Colonic mucosa (tissue), 4 donors: ENCODE results near the gene TGFBR3L. TPM values are rescaled to one million over a fixed set of nuclear protein-coding genes. Genes with fewer than 3 reads are reported as not detected.

Source experiments
- DNase-seq: peaks from one replicate; pipeline ENCODE4 v3.0.0-alpha.2; 2020
- H3K27ac ChIP-seq: fragments of 200-600 bp; one replicate; pipeline ENCODE4 v1.8.0; 2021
- H3K27me3 ChIP-seq: fragments of 200-600 bp; one replicate; pipeline ENCODE4 v1.8.0; 2021
- H3K36me3 ChIP-seq: fragments of 200-600 bp; one replicate; pipeline ENCODE4 v1.8.0; 2021
- H3K4me1 ChIP-seq: fragments of 200-600 bp; one replicate; pipeline ENCODE4 v1.8.0; 2021; ENCODE audit warnings: mild to moderate bottlenecking
- H3K4me3 ChIP-seq: fragments of 200-600 bp; one replicate; pipeline ENCODE4 v1.8.0; 2021
- H3K9ac ChIP-seq, 2 donors: one replicate each; pipeline ENCODE4 v1.7.0; 2013; ENCODE audit warnings: control low read depth in 2 of 2, low read depth in 2 of 2, low read length in 2 of 2
- H3K9me3 ChIP-seq: fragments of 200-600 bp; one replicate; pipeline ENCODE4 v1.8.0; 2021
- intact Hi-C: fragments of 100-400 bp; cut with DNase I; formaldehyde crosslinking; loops from one replicate; pipeline ENCODE4 v1.14.1; 2022
- total RNA-seq, 2 donors: library from RNA; stranded (reverse); fragmentation: NEBNext Ultra II Directional in 1 of 2; extraction: Animal tissue kit (Norgen Biotek cat#: 25700) in 1 of 2; gene quantifications; one replicate each; pipeline ENCODE4 v1.2.1, GENCODE V29; 2021
- TF ChIP-seq, protein P1 (sequence below): fragments of 200-600 bp; IDR thresholded peaks from one replicate; pipeline ENCODE4 v1.8.0; 2022; ENCODE audit warnings: antibody characterized with exemption, mild to moderate bottlenecking
- donor health status: healthy.
- donor health status: DM: no; HTN: no; CAD: no.
- donor health status: DM: no; HTN: no; CAD: no.

Gene TGFBR3L
- total RNA-seq, 2 donors from 2014 or later: not detected

DNA sequence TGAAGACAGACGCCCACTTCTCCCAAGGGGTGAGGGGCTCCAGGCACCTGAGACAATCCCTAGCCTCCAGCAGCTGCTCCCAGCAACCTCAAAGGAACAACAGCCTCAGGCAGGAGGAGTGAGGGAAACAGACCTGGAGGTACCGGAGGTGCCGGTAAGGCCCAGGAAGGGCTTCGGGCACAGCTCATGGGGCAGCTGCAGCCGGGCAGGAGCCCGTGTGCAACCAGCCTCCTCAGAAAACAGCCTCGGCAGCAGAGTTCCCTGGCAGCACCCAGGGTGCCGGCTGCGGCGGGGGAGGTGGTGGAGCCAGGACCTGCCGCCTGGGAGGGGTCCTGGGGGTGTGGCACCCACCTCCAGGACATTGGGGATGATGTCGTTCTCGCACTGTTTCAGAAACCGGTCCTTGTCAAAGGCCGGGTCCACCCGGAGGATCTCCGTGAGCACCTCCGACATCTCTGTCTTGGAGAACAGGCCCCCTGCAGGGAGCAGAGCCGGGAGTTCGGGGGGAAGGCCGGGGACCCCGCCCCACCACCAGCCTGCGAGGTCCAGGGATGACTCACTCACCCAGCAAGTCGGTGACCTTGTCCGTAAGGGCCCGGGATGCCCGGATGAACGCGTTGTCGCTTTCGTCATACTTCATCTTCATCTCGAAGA is 17.8 kb downstream of the TGFBR3L start:
- intact Hi-C loops: no loop called here
- Histone ChIP-seq H3K9me3 (no peaks in the 10 kb centered on the region), H3K4me3 (no peak overlapping the region), H3K9ac (no peak overlapping the region), H3K4me1 (no peaks in the 10 kb centered on the region), H3K36me3 (peaks cover 32% of the 10 kb centered on the region), H3K27me3 (no peaks in the 10 kb centered on the region), H3K27ac (no peak overlapping the region)
- TF ChIP-seq, protein P1, sequence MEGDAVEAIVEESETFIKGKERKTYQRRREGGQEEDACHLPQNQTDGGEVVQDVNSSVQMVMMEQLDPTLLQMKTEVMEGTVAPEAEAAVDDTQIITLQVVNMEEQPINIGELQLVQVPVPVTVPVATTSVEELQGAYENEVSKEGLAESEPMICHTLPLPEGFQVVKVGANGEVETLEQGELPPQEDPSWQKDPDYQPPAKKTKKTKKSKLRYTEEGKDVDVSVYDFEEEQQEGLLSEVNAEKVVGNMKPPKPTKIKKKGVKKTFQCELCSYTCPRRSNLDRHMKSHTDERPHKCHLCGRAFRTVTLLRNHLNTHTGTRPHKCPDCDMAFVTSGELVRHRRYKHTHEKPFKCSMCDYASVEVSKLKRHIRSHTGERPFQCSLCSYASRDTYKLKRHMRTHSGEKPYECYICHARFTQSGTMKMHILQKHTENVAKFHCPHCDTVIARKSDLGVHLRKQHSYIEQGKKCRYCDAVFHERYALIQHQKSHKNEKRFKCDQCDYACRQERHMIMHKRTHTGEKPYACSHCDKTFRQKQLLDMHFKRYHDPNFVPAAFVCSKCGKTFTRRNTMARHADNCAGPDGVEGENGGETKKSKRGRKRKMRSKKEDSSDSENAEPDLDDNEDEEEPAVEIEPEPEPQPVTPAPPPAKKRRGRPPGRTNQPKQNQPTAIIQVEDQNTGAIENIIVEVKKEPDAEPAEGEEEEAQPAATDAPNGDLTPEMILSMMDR: no peak
- DNase-seq: no peak

DNA sequence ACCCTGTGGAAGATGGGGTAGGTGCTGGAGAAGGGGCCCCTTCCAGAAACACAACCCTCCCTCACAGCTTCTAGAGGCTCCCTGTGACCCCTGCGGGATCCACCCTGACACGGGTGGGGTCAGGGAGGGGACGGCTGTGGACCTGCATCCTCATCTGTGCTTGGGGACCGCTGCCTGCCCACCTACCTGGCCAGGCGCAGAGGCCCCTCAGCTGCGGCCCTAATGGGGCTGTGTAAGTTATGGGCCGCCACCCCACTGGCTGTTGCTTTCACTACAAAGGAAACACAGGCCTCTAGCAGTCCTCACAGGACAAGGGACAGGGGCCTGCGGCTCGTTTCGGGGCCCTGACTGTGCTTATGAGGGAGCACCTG is 18.3 kb downstream of the TGFBR3L start:
- peaks cover 32% of the 10 kb centered on the region for H3K36me3 ChIP-seq
- no peak for DNase-seq
- TF ChIP-seq, protein P1: no peak

DNA sequence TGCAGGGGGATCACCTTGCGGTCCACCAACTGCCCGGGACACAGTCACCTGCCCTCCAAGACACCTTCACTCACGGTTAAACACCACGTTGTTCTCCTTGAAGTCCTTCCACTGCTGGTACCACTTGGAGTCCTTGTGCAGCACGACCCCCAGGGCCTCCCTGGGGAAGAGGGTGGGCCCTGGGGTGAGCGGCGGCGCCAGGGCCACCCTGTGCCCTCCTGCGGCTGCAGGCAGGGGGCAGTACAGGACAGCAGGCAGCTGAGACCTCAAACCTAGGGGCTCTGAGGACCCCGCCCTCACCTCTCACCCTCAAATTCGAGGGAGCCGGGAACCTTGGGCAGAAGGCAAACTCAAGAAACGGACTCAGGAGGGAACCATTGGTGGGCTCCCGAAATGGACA is 18.8 kb downstream of the TGFBR3L start:
- intact Hi-C loops: no loop called here
- H3K4me3 ChIP-seq: no peak overlapping the region
- no peaks in the 10 kb centered on the region for H3K4me1 ChIP-seq
- peaks cover 32% of the 10 kb centered on the region for H3K36me3 ChIP-seq
- no peaks in the 10 kb centered on the region for H3K27me3 ChIP-seq
- TF ChIP-seq, protein P1: no peak
- no peak for DNase-seq
- H3K9me3 ChIP-seq: no peaks in the 10 kb centered on the region
- no peak overlapping the region for H3K9ac ChIP-seq
- H3K27ac ChIP-seq: no peak overlapping the region

More for the DNA sequence above, 18.3 kb downstream of the TGFBR3L start:
- no peaks in the 10 kb centered on the region for H3K4me1 ChIP-seq
- H3K9ac ChIP-seq: no peak overlapping the region
- no peaks in the 10 kb centered on the region for H3K9me3 ChIP-seq
- no peak overlapping the region for H3K4me3 ChIP-seq
- no peaks in the 10 kb centered on the region for H3K27me3 ChIP-seq
- H3K27ac ChIP-seq: no peak overlapping the region
- intact Hi-C loops: no loop called here

DNA sequence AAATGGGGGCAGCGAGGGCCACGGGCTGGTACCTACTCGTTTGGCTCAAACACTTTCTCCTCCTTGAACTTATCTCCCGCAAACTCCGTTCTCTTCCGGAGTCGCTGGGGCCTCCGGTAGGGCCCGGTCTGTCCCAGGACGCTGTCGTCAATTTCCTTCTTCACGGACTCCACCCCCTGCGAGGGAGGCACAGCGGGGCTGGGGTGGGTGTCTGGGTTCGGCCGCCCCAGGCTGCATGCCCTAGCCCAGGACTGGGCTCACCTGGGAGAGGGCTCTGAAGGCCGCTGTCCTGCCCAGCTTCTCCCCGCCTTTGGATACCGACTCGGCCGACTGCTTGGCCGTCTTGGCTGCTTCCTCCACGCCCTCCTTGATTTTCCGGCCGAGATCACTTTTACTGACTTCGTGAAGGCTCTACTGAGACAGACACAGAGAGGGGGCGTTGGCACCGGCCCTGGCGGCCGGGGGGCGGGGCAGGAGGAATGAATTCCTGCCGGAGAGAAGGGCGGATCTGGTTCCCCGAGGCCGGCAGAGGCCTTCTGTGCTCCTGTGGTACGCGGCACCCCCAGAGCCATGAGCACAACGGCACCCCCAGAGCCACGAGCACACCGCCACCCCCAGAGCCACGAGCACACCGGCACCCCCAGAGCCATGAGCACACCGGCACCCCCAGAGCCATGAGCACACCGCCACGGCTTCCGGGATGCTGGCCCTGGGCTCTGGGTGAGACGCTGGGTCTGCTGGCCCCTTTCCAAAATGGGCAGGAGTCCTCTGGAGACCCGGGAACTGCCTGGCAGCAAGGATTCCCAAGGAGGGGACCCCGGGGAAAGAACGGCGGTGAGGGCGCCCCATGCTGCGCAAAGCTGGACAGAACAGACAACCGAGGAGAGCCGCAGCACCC is 19.4 kb downstream of the TGFBR3L start:
- H3K9ac ChIP-seq: no peak overlapping the region
- TF ChIP-seq, protein P1: no peak
- no peaks in the 10 kb centered on the region for H3K9me3 ChIP-seq
- H3K27me3 ChIP-seq: no peaks in the 10 kb centered on the region
- intact Hi-C loops: no loop called here
- H3K27ac ChIP-seq: no peak overlapping the region
- H3K4me1 ChIP-seq: no peaks in the 10 kb centered on the region
- peaks cover 32% of the 10 kb centered on the region for H3K36me3 ChIP-seq
- peak; percentile 59 for DNase-seq
- H3K4me3 ChIP-seq: no peak overlapping the region

DNA sequence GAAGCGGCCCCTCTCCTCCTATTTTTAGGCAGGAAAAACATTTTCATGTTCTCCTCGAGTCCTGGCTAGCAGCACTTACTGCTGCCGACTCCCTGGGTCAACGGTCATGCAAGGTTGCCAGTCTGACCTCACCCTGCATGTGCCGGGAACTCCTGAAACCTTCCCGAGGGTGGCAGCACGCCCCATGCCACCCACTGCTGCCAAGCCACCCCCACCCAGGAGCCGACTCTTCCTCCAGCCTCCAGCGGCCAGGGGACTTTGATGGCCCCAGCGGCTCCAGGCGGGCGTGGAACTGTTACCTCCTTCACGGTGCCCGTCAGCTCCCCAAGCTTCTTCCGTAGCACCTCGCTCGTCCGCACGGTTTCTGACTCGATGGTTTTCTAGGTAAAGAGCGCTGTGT is 20.1 kb downstream of the TGFBR3L start:
- H3K4me1 ChIP-seq: no peaks in the 10 kb centered on the region
- H3K9ac ChIP-seq: no peak overlapping the region
- TF ChIP-seq, protein P1: no peak
- no peaks in the 10 kb centered on the region for H3K9me3 ChIP-seq
- no peaks in the 10 kb centered on the region for H3K27me3 ChIP-seq
- H3K4me3 ChIP-seq: no peak overlapping the region
- intact Hi-C loops: no loop called here
- H3K27ac ChIP-seq: no peak overlapping the region
- no peak for DNase-seq
- peaks cover 32% of the 10 kb centered on the region for H3K36me3 ChIP-seq
